Right lung (tissue), 5 donors: ENCODE data around the gene SYNM. TPM values are rescaled to one million over a fixed set of nuclear protein-coding genes. Genes with fewer than 3 reads are reported as not detected.

ENCODE experiments used
- DNase-seq, 2 donors: peaks; one replicate each; pipeline ENCODE4 v3.0.0-alpha.2; 2013
- polyA plus RNA-seq, 5 donors: library from polyadenylated mRNA; unstranded; fragments of 120-200 nt; gene quantifications; one replicate each; pipeline versions ENCODE4 v1.2.1 to v1.2.3, GENCODE V29; 2013; ENCODE audit warnings: inconsistent platforms in 1 of 5, low replicate concordance in 1 of 5; ENCODE audit not compliant: insufficient read length in 5 of 5, insufficient read depth in 1 of 5

The SYNM gene
- polyA plus RNA-seq, 5 donors = 5.4 to 7.9 (median 7.2) TPM

DNA sequence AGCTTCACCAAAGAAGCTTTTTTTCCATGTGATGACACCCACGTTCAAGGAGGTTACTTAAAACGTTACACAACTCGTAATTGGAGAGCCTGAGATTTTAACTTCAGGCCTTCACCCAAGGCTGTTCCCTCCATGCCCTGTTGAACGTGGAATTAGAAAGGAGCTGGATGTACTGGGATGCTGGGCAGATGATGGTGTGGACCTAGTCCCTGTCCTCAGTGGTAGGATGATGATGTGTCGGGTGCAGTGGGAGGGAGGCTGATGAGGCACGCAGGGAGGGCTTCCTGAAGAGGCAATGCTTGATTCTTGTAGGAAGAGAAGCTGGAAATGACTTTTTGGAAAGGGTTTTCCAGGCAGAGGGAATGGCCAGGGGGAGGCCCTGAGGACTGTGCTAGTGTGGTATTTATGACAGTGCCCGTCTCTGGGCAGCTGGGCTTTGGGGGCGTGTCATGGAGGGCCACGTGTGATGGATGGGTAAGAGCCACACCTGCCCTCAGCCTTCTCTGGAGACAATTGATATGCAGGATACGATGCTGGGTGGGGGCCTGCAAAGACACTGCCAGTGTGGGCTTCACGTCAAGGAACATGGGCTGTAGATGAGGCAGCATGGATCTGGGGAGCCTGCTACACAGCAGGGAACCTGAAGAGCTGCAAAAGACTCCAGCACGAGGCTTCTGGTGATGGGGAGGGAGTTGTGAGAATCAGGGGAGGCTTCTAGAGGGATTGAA, 15.3 kb downstream of the SYNM start:
- DNase-seq = no peak

DNA sequence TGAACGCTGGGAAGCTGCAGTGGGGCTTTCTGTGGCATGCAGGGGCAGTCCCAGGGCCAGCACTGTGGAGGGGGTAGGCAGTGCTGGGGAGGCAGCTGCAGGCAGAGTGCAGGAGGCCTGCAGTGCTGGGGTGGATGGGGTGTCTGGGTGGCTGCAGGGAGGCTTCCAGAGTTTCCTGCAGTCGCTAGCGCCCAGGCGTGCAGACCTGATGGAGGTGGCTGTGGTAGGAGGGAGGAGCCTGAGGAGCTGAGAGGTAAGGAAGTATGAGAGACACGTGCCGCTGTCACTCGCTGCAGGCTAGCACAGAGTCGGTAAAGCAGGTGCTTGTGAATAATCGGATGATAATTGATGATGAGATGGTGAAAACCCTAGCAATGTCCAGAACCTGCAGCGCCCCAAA, 16.3 kb downstream of the SYNM start:
- DNase-seq = no peak

DNA sequence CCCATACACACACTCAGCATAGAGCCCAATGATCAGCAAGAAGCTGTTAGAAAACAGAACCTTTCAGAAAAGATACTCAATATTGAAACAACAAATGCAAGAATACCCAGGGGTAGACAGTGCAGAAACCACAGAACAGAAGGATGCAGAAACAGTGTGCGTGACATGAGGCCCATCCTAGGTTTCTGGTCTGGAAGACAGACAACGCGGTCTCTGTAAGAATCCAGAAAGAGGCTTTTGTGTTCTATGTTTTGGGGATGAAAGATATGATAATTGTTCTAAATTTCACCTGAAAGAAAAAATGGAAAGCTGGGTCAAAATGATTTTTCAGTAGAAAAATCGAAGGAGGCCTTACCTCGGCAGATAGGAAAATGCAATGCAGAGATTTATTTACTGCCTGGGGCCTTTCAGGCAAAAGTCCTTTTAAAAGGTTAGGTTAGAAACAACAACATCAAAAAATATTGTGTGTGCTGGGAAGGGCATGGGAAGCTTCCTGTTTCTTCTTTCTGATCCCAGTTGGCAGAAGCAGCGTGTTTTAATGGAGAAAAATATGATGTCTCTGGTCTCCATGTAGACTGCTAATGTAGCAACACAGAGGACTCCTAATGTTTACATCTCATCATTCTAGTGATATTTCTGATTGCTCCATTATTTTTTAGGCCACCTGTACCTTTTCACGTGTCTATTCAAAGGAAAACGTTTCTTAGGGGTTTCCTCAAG, 17.0 kb downstream of the SYNM start:
- no peak for DNase-seq

DNA sequence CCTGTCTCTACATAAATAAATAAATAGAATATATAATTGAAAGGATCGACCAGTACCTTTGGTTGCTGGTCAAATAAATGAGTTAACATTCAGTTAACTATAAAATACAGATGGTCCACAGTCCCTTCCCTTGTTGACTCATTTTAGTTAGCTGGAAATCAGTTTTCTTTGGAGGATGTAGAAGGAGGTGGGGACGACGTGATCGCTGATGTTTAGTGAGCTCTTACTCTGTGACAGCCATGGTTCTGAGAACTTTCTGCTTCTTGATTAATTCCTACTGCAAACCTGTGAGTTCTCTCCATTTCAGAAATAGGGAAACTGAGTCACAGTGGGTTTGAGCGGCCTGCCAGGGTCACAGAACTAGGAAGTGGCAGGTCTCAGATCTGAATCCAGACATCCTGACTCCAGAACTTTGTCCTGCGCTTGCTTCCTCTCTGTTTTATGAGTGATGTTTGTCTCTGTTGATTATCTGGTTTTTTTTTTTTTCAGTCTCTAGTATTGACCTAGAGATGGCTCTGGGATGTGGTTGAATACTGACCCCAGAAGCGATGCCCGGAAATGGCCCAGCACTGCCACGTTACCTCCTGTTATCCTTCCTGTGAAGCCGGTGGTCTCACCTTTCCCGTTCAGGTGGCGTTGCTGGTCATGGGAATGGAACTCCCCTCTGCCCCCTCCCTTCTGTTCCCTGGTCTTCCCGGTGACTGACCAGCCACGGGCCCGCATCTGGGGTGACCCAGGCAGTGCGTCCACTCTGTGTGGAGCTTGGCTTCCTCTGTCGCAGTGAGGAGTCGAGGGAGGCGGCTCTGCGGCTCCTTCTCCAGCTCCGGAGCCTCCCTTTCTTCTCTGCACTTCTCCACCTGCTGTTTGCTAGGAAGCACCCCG, 18.2 kb downstream of the SYNM start:
- DNase-seq = no peak

DNA sequence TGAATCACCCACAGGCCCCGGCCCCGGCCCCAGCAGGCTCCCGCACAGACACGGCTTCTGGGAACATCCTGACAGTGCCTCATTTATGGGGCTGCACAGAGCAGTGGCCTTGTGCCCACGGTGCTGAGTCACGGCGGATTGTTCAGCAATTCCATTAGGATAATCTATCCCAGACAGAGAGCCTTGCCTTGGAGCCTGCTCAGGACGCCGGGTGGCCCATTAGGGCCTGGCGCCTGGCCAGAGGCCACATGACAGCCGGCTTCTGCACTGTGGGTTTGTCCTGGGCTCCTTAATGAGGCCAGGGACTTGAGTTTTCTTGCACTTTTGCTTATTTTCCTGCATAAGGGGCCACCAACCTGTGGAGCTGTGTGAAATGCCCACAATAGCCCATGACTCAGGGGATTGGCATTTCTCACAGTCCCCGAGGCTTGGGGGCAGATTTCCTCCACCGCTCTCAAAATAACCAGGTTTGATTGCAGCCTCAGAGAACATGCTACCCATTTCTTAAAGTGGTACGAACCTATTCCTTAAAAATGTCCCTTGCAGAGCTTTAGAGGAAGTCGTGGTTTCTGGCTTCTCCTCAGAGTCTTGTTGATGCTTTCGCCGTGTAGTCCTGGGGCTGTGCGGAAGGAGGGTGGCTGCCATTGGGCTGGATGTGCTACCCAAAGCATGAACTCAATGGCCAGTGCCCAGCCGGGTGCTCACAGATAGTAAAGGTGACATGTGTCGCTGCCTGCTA, 19.0 kb downstream of the SYNM start:
- peak; percentile 63 to 65 for DNase-seq

DNA sequence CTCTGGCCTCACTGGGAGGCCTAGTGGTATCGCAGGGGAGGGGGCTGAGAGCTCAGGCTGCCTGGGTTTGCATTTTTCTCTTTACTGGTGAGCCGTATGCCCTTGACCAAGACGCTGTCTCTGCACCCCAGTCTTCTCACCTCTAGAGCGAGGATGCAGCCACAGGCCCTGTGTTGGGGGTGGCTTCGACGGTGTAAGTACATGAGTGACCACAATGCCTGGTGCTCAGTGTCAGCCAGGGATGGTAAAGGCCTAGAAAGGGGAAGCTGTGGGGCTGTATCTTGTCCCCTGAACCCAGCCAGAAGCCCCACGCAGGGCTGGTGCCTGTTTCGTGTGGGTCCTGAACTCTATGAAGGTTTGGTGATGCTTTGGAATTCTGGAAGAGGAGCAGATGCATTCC, 19.8 kb downstream of the SYNM start:
- DNase-seq = no peak

DNA sequence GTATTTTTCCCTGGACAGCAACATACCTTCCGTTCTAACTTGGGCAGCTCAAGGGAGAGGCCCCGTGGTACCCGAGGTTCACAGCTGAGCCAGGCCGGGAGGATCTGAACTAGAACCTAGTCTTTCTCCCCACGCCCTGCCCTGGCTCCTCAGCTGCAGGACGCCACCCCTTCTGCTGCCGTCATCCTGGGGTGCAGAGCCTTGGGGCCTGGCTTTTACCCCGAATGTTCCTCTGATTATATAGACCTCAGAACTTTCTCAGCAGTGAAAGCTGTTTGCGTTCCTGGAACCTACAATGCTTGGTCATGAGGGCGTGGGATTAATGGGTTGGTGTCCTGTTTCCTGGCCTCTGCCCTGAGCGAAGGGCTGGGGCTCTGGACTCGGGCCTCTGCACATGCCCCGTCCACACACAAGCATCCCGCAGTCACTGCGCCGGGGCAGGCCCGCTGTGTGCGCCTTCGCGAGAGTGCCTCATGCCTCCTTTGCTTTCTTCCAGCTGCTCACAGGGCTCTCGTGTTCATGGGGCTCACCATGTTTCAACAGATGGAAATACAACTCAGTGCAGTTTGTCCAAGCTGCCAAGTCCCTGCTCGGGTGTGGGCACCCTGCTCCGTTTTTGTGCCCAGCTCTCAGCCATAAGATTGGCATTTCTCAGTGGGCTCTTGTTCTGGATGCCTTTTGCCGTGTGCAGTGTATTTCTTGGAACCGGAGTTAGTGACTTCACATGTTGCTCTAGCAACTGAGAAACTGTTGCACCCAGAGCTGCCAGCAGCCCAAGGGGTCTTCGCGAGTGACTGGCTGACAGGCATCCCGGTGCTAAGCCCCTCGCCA, 20.4 kb downstream of the SYNM start:
- no peak for DNase-seq

DNA sequence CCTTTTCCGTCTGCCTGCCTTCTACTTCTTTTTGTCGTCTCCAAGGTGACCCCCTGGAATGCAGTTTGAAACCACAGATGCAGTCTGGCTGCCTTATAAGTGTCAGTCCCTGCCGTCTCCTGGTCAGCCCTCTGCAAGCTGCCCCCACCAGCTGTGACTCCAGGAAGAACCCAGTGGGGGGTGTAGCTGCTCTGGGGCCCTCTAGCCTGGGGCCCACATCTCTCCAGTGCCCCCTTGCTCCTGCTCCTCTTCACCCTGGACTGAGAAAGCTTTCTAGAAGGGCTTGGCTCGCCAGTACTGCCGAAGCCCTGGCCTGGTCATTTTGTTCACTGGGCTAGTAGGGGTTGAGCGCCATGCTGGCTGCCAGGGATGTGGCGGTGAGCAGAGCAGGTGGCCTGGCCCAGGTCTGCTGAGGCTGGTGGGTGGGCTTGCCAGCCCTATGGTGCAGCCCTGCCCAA, 21.3 kb downstream of the SYNM start:
- DNase-seq = no peak

DNA sequence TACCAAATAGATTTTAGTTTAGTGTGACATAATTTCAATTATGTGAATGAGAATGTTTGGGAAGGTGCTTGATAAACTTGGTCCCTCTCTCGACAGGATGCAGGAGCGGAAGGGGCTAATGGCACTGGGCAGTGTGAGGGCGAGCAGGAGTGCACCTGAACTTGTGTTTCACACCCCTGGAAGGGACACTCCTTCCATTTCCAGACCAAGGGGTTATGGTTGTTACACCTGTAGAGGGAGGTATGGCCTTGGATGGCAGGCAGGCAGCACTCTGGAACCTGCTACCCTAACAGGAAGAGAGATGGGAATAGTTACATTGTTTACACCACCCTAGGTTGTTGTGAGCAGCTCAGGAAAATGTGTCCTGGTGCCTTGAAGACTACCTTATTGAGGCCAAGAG, 22.1 kb downstream of the SYNM start:
- DNase-seq = no peak

DNA sequence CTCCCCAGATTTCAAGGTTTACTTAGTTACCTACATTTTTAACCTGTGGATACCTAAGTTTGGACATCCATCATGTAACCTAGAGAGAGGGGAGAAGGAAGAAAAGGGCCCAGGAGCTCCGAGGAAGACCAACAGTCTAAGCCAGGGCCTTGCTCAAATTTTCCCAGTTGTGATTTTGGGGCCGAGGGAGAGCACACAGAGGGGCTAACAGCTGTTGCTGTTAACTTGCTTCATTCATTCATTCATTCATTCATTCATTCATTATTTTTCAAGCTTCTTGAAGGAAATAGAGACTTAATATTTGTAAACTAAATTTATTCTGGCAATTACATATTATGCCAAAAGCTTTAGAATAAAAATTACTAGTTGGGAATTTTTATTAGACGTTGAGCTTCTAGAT, 22.9 kb downstream of the SYNM start:
- DNase-seq = no peak

DNA sequence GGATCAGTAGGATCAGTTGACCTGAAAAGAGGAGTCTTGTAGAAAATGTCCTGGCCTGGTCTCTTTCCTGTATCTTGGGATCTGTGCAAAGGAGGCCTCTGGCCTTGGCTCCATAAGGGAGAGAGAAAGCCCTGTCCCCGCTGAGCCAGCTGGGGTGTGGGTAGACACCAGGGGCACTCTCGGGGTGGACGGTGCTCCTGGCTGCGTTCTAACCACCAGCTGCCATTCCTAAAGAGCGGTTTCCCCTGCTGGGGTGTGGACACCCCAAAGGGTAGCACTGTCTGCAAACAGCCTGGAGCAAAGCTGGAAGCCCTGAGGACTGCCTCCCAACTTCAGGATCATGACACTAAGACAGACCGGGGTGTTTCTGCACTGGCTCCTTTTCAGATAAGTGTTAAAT, 23.5 kb downstream of the SYNM start:
- DNase-seq = no peak

DNA sequence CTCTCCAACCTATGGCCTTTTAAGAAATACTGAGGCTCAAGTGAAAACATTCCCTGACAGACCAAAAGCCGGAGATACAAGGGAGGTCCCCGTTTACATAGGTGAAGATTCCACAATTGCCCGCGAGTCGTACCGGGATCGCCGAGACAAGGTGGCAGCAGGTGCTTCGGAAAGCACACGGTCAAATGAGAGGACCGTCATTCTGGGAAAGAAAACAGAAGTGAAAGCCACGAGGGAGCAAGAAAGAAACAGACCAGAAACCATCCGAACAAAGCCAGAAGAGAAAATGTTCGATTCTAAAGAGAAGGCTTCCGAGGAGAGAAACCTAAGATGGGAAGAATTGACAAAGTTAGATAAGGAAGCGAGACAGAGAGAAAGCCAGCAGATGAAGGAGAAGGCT, 24.8 kb downstream of the SYNM start:
- DNase-seq = no peak

DNA sequence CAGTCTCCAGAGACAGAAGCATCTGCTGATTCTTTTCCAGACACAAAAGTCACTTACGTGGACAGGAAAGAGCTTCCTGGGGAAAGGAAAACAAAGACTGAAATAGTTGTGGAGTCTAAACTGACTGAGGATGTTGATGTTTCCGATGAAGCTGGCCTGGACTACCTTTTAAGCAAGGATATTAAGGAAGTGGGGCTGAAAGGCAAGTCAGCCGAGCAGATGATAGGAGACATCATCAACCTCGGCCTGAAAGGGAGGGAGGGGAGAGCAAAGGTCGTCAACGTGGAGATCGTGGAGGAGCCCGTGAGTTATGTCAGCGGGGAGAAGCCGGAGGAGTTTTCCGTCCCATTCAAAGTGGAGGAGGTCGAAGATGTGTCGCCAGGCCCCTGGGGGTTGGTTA, 25.4 kb downstream of the SYNM start:
- DNase-seq = no peak

DNA sequence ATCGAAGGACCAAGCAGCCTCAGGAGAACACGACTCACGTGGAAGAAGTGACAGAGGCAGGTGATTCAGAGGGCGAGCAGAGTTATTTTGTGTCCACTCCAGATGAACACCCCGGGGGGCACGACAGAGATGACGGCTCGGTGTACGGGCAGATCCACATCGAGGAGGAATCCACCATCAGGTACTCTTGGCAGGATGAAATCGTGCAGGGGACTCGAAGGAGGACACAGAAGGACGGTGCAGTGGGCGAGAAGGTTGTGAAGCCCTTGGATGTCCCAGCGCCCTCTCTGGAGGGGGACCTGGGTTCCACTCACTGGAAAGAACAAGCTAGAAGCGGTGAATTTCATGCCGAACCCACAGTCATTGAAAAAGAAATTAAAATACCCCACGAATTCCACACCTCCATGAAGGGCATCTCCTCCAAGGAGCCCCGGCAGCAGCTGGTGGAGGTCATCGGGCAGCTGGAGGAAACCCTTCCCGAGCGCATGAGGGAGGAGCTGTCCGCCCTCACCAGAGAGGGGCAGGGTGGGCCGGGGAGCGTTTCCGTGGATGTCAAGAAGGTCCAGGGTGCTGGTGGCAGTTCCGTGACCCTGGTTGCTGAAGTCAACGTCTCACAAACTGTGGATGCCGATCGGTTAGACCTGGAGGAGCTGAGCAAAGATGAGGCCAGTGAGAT, 26.0 kb downstream of the SYNM start:
- no peak for DNase-seq

DNA sequence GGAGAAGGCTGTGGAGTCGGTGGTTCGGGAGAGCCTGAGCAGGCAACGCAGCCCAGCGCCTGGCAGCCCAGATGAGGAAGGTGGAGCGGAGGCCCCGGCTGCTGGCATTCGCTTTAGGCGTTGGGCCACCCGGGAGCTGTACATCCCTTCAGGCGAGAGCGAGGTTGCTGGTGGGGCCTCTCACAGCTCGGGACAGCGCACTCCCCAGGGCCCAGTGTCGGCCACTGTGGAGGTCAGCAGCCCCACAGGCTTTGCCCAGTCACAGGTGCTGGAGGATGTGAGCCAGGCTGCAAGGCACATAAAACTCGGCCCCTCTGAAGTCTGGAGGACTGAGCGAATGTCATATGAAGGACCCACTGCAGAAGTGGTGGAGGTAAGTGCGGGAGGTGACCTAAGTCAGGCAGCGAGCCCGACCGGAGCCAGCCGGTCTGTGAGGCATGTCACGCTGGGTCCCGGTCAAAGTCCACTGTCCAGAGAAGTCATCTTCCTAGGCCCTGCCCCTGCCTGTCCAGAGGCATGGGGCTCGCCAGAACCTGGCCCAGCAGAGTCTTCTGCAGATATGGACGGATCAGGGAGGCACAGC, 26.7 kb downstream of the SYNM start:
- no peak for DNase-seq

DNA sequence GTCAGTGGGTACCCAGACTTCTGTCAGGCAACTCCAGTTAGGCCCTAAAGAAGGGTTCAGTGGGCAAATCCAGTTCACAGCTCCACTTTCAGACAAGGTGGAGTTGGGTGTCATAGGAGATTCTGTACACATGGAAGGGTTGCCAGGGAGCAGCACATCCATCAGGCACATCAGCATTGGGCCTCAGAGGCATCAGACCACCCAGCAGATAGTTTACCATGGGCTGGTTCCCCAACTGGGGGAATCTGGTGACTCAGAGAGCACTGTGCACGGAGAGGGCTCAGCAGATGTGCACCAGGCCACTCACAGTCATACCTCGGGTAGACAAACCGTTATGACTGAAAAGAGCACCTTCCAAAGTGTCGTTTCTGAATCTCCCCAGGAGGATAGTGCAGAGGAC, 27.2 kb downstream of the SYNM start:
- DNase-seq = no peak

DNA sequence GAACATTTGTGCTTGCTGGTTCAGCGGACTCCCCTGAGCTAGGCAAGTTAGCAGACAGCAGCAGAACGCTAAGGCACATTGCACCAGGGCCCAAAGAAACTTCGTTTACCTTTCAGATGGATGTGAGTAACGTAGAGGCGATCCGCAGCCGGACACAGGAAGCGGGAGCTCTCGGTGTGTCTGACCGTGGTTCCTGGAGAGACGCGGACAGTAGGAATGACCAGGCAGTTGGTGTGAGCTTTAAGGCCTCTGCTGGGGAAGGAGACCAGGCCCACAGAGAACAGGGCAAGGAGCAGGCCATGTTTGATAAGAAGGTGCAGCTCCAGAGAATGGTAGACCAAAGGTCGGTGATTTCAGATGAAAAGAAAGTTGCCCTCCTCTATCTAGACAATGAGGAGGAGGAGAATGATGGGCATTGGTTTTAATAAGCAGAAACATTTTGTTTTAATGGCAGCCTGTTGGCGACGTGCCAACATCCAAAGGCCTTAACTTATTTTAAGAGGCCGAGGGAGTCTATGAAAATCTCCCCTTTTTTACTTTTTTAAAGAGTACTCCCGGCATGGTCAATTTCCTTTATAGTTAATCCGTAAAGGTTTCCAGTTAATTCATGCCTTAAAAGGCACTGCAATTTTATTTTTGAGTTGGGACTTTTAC, 27.9 kb downstream of the SYNM start:
- no peak for DNase-seq

DNA sequence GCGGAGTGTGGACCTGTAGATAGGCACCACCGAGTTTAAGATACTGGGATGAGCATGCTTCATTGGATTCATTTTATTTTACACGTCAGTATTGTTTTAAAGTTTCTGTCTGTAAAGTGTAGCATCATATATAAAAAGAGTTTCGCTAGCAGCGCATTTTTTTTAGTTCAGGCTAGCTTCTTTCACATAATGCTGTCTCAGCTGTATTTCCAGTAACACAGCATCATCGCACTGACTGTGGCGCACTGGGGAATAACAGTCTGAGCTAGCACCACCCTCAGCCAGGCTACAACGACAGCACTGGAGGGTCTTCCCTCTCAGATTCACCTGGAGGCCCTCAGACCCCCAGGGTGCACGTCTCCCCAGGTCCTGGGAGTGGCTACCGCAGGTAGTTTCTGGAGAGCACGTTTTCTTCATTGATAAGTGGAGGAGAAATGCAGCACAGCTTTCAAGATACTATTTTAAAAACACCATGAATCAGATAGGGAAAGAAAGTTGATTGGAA, 29.5 kb downstream of the SYNM start:
- DNase-seq = no peak

DNA sequence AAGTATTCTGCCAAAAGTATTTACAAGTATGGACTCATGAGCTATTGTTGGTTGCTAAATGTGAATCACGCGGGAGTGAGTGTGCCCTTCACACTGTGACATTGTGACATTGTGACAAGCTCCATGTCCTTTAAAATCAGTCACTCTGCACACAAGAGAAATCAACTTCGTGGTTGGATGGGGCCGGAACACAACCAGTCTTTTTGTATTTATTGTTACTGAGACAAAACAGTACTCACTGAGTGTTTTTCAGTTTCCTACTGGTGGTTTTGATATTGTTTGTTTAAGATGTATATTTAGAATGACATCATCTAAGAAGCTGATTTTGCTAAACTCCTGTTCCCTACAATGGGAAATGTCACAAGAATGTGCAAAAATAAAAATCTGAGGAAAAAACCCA, 30.3 kb downstream of the SYNM start:
- no peak for DNase-seq
